ENCODE measurements around the gene TAC1.

The TAC1 gene

GRCh38 chr7:97731736-97732564 is at the start of gene TAC1:
TAC1 (plus strand) TSS chr7:97732086; CDS start chr7:97732613, 527 bp downstream.
- Mint-ChIP-seq H3K27me3 (ENCODE audit: low read depth) (peaks cover 57% of the 10 kb centered on the region), H3K27ac (no peak within 1 kb of the TSS), H3K4me1 (ENCODE audit: low read depth) (peaks cover 9% of the 10 kb centered on the region), H3K36me3 (ENCODE audit: low read depth) (peaks cover 2% of the 10 kb centered on the region), H3K9me3 (no peaks in the 10 kb centered on the region), H3K4me3 (no peak within 1 kb of the TSS)

- Mint-ChIP-seq H3K9me3 (no peaks in the 10 kb centered on the region), H3K27me3 (ENCODE audit: low read depth) (no peaks in the 10 kb centered on the region), H3K36me3 (ENCODE audit: low read depth) (no peaks in the 10 kb centered on the region), H3K4me1 (ENCODE audit: low read depth) (no peaks in the 10 kb centered on the region), H3K4me3 (no peak overlapping the region), H3K27ac (no peak overlapping the region)
These were observed 45.9 kb upstream of the TAC1 start for GRCh38 chr7:97685952-97686351.

GRCh38 chr7:97693586-97693985 is 38.3 kb upstream of the TAC1 start:
- Mint-ChIP-seq H3K27me3 (ENCODE audit: low read depth) (no peaks in the 10 kb centered on the region), H3K4me1 (ENCODE audit: low read depth) (no peaks in the 10 kb centered on the region), H3K36me3 (ENCODE audit: low read depth) (no peaks in the 10 kb centered on the region), H3K9me3 (no peaks in the 10 kb centered on the region), H3K27ac (no peak overlapping the region), H3K4me3 (no peak overlapping the region)

- Mint-ChIP-seq H3K36me3 (ENCODE audit: low read depth) (no peaks in the 10 kb centered on the region), H3K9me3 (no peaks in the 10 kb centered on the region), H3K27me3 (ENCODE audit: low read depth) (no peaks in the 10 kb centered on the region), H3K27ac (no peak overlapping the region), H3K4me3 (no peak overlapping the region), H3K4me1 (ENCODE audit: low read depth) (no peaks in the 10 kb centered on the region)
These were observed 37.5 kb upstream of the TAC1 start for GRCh38 chr7:97694355-97694754.

- Mint-ChIP-seq H3K27me3 (ENCODE audit: low read depth) (no peaks in the 10 kb centered on the region), H3K36me3 (ENCODE audit: low read depth) (no peaks in the 10 kb centered on the region), H3K4me1 (ENCODE audit: low read depth) (no peaks in the 10 kb centered on the region), H3K4me3 (no peak overlapping the region), H3K27ac (no peak overlapping the region), H3K9me3 (no peaks in the 10 kb centered on the region)
These were observed 34.5 kb upstream of the TAC1 start for GRCh38 chr7:97697396-97697795.

- H3K9me3 Mint-ChIP-seq, result no peaks in the 10 kb centered on the region
- no peak overlapping the region for H3K27ac Mint-ChIP-seq
- H3K27me3 Mint-ChIP-seq (ENCODE audit: low read depth), result no peaks in the 10 kb centered on the region
- H3K4me1 Mint-ChIP-seq (ENCODE audit: low read depth), result no peaks in the 10 kb centered on the region
- H3K36me3 Mint-ChIP-seq (ENCODE audit: low read depth), result no peaks in the 10 kb centered on the region
- no peak overlapping the region for H3K4me3 Mint-ChIP-seq
These were observed 9.5 kb upstream of the TAC1 start for GRCh38 chr7:97722386-97722785.

GRCh38 chr7:97732565-97733275 is 834 bp downstream of the TAC1 start:
- Mint-ChIP-seq H3K27me3 (ENCODE audit: low read depth) (peaks cover 57% of the 10 kb centered on the region), H3K4me1 (ENCODE audit: low read depth) (peaks cover 9% of the 10 kb centered on the region), H3K36me3 (ENCODE audit: low read depth) (peaks cover 2% of the 10 kb centered on the region), H3K9me3 (no peaks in the 10 kb centered on the region), H3K27ac (no peak overlapping the region), H3K4me3 (no peak overlapping the region)

GRCh38 chr7:97733276-97734161 is 1.6 kb downstream of the TAC1 start:
- no peaks in the 10 kb centered on the region for H3K9me3 Mint-ChIP-seq

GRCh38 chr7:97734255-97734654 is 2.4 kb downstream of the TAC1 start:
- peaks cover 9% of the 10 kb centered on the region for H3K4me1 Mint-ChIP-seq (ENCODE audit: low read depth)
- H3K36me3 Mint-ChIP-seq (ENCODE audit: low read depth), result peaks cover 2% of the 10 kb centered on the region
- H3K27ac Mint-ChIP-seq, result no peak overlapping the region
- H3K9me3 Mint-ChIP-seq, result no peaks in the 10 kb centered on the region
- H3K27me3 Mint-ChIP-seq (ENCODE audit: low read depth), result peaks cover 57% of the 10 kb centered on the region
- H3K4me3 Mint-ChIP-seq, result peak overlapping the region; percentile 14

More at GRCh38 chr7:97733276-97734161, 1.6 kb downstream of the TAC1 start:
- Mint-ChIP-seq H3K4me1 (ENCODE audit: low read depth) (peaks cover 9% of the 10 kb centered on the region), H3K27me3 (ENCODE audit: low read depth) (peaks cover 57% of the 10 kb centered on the region), H3K27ac (no peak overlapping the region), H3K36me3 (ENCODE audit: low read depth) (peaks cover 2% of the 10 kb centered on the region), H3K4me3 (no peak overlapping the region)

GRCh38 chr7:97735075-97735474 is 3.2 kb downstream of the TAC1 start:
- Mint-ChIP-seq H3K36me3 (ENCODE audit: low read depth) (peaks cover 2% of the 10 kb centered on the region), H3K27me3 (ENCODE audit: low read depth) (peaks cover 49% of the 10 kb centered on the region), H3K27ac (no peak overlapping the region), H3K9me3 (no peaks in the 10 kb centered on the region), H3K4me3 (no peak overlapping the region), H3K4me1 (ENCODE audit: low read depth) (peaks cover 9% of the 10 kb centered on the region)

- H3K36me3 Mint-ChIP-seq (ENCODE audit: low read depth), result no peaks in the 10 kb centered on the region
- H3K4me1 Mint-ChIP-seq (ENCODE audit: low read depth), result no peaks in the 10 kb centered on the region
- H3K4me3 Mint-ChIP-seq, result no peak overlapping the region
- no peaks in the 10 kb centered on the region for H3K9me3 Mint-ChIP-seq
- no peak overlapping the region for H3K27ac Mint-ChIP-seq
- no peaks in the 10 kb centered on the region for H3K27me3 Mint-ChIP-seq (ENCODE audit: low read depth)
These were observed 16.6 kb downstream of the TAC1 start for GRCh38 chr7:97748482-97748881.

GRCh38 chr7:97751566-97751965 is 19.7 kb downstream of the TAC1 start:
- Mint-ChIP-seq H3K27ac (no peak overlapping the region), H3K9me3 (no peaks in the 10 kb centered on the region), H3K36me3 (ENCODE audit: low read depth) (no peaks in the 10 kb centered on the region)

GRCh38 chr7:97752215-97752614 is 20.3 kb downstream of the TAC1 start:
- no peak overlapping the region for H3K4me3 Mint-ChIP-seq
- no peaks in the 10 kb centered on the region for H3K4me1 Mint-ChIP-seq (ENCODE audit: low read depth)
- no peaks in the 10 kb centered on the region for H3K9me3 Mint-ChIP-seq
- no peaks in the 10 kb centered on the region for H3K36me3 Mint-ChIP-seq (ENCODE audit: low read depth)
- H3K27ac Mint-ChIP-seq, result no peak overlapping the region
- no peaks in the 10 kb centered on the region for H3K27me3 Mint-ChIP-seq (ENCODE audit: low read depth)

More at GRCh38 chr7:97751566-97751965, 19.7 kb downstream of the TAC1 start:
- Mint-ChIP-seq H3K27me3 (ENCODE audit: low read depth) (no peaks in the 10 kb centered on the region), H3K4me1 (ENCODE audit: low read depth) (no peaks in the 10 kb centered on the region), H3K4me3 (no peak overlapping the region)

GRCh38 chr7:97757824-97758223 is 25.9 kb downstream of the TAC1 start:
- no peaks in the 10 kb centered on the region for H3K9me3 Mint-ChIP-seq
- no peak overlapping the region for H3K27ac Mint-ChIP-seq
- H3K4me3 Mint-ChIP-seq, result no peak overlapping the region
- H3K4me1 Mint-ChIP-seq (ENCODE audit: low read depth), result no peaks in the 10 kb centered on the region
- no peaks in the 10 kb centered on the region for H3K36me3 Mint-ChIP-seq (ENCODE audit: low read depth)
- H3K27me3 Mint-ChIP-seq (ENCODE audit: low read depth), result no peaks in the 10 kb centered on the region

Data from T-helper 1 cell treated with Interleukin-12 subunit alpha and Interleukin-12 subunit beta and Interleukin-4 antibody, amounts not matched to agents 30 μg/mL and 1 μg/mL, for 36 hours (primary cell).